GM11168 (cell line): ENCODE results near the gene TAOK2.

ENCODE experiments used
- in situ Hi-C: fragments of 300-500 bp; cut with MboI; formaldehyde crosslinking; loops from one replicate; pipeline ENCODE4 v1.12.0; 2022; ENCODE audit warnings: low sequenced_read_pairs; ENCODE audit not compliant: unreplicated experiment

The TAOK2 gene

DNA sequence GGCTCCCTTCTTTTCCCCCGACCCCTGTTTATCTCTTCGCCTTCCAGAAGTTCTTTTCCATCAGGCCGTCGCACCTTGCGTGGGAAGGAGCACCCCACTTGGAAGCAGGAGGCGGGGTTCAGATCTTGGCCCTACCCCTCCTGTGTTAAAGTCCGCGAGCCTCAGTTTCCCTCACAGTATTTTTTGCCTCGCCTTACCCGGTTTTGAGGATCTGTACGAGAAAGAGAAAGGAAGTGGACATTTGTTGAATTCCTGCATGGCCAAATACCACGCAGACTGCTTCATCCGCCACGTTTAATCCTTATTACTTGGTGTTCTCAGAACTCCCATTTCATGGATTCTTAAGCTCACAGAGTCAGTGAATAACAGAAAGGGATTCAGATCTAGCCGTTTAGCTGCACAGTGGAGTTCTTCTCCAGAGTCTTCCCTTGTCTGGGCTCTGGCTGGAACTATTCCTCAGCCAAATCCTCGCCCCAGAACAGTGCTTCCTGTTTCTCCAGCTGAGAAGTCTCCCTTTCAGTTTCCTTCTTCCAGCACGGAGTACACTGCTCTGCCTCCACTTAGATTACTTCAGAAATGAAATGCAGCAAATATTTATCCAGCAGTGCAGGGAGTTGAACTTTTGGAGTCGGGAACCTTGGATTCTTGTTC lies 11.2 kb upstream of the TAOK2 start:
- in situ Hi-C loops = no loop called here

DNA sequence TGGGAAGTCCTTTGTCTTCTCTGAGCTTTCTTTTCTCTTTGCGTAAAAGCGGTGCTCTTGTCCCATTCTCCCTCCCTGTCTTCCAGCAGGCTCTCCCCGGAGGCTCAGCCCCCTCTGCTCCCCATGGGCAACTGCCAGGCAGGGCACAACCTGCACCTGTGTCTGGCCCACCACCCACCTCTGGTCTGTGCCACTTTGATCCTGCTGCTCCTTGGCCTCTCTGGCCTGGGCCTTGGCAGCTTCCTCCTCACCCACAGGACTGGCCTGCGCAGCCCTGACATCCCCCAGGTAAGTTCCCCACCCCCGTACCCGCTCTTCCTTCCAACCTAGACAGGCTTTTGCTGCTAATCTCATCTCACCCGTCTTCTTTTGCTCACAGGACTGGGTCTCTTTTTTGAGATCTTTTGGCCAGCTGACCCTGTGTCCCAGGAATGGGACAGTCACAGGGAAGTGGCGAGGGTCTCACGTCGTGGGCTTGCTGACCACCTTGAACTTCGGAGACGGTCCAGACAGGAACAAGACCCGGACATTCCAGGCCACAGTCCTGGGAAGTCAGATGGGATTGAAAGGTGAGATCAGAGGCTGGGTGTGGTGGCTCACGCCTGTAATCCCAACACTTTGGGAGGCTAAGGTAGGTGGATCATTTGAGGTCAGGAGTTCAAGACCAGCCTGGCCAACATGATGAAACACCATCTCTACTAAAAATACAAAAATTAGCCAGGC lies 10.5 kb upstream of the TAOK2 start:
- in situ Hi-C loops = no loop called here

DNA sequence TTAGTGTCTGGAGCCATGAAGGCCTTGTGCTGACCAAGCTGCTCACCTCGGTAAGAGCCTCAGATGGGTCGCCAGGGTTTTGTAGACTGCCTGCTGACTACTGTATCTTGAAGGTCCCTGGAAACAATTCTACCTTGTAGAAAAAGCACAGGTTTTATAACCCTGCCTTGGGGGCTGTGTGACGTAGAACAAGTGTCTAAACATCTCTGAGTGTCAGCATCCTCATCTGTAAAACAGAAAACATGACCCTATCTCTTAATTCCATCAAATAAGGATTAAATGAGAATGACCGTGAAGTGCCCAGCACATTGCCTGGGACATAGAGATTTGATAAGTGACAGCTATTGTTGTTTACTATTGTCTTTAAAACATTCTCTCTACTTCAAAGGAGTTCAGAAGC lies 5.5 kb upstream of the TAOK2 start:
- in situ Hi-C loops = no loop called here

DNA sequence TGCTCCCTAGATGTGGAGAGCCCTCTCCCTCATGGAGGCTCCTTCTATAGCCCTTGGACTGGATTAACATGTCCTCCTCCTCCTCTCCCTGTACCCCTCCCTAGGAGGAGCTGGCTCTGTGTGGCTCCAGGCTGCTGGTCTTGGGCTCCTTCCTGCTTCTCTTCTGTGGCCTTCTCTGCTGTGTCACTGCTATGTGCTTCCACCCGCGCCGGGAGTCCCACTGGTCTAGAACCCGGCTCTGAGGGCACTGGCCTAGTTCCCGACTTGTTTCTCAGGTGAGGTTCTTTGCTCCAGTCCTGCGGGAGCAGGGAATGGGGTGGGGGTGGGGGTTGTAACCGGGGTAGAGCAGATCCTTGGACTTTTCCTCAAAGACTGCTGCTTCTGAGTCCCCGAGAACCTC lies 2.4 kb upstream of the TAOK2 start:
- in situ Hi-C loops = no loop called here

DNA sequence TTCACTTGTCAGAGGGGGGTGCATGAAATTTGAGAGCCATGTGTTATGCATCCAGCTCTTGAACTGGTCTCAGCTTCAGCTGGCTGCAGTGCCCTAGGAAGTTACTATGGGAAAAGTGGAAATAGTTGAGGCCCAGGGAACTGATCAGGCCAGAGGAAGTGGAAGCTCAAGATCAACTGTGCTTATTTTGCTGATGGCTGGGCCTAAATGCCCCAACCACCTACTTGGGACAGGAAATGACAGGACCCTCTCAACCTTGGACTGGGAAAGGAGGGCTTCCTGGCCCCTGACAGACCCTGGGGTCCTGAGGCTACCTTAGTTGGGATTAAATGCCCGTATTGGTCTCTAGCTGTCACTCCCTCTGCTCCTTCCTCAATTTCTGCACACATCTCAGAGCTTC lies 1.2 kb upstream of the TAOK2 start:
- in situ Hi-C loops = no loop called here

DNA sequence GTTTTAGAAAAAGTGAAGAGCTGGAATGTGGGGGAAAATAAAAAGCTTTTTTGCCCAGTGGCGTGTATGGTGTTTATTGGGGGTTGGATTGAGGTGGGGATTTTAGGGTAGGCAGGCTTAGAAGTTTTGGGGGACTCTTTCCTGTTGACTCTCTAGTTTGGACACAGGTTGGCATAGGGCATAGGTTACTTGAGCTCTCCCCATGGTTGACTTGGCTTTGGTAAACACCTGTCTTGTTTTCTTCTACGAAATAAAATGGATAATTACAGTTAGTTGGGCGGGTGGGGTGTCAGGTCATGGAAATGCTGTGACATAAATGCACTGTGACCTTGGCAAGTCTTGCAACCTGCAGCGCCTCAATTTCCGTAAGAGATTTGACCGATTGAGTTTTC lies 680 bp upstream of the TAOK2 start:
- in situ Hi-C loops = no loop called here

- in situ Hi-C loops = no loop called here
These were observed 844 bp downstream of the TAOK2 start for GRCh38 chr16:29974291-29975133.

DNA sequence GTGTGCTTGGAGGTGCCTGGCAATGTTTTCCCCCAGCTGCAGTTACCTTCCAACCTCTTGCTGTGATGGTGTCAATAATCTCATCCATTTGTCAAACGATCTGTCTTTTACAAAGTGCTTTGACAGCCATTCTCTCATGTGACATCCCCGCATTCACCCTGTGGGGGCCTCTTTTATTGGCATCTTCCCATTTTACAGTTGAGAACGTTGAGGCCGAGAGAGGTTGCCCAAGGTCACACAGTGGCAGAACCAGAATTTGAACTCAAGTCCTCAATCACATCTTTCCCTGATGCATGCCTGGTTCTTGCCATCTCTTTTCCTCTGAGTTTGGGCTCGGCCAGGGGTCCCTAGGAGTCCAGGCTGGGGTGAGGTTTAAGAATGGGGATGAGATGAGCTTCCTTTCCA lies 1.5 kb downstream of the TAOK2 start:
- in situ Hi-C loops = no loop called here

- in situ Hi-C loops = no loop called here
These were observed 2.3 kb downstream of the TAOK2 start for GRCh38 chr16:29975811-29976511.

DNA sequence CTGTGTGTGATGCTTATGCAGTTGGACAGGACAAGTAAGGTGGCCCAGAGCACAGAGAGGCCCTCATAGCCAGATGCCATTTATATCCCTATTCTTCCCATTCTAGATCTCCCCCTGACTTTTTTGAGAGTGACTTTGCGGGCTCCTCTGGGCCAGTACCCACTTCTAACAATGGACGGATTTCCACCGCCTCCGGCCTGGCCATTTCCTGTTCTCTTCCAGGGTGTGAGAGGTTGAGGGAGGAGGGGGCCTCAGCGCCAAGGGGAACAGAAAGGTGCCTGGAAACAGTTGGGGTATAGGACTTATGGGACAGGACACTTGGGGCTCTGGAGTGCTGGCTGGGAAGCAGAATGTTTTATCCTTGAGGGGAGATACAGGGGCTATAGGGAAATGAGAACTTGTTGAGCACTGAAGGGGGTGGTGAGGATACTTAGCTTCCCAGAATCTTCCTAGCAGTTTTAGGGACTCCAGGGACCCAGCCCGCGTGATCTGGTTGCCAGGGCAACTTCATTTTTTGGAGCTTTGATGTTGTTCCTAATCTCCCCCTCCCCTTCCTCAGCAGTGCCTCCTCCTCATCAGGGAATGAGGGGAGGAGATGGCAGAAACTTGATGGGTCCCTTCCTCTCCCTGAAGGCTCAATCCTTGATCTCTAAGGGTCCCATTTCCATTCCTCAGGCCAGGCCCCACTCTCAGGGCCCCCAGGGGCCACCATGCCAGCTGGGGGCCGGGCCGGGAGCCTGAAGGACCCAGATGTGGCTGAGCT lies 3.6 kb downstream of the TAOK2 start:
- in situ Hi-C loops = no loop called here

DNA sequence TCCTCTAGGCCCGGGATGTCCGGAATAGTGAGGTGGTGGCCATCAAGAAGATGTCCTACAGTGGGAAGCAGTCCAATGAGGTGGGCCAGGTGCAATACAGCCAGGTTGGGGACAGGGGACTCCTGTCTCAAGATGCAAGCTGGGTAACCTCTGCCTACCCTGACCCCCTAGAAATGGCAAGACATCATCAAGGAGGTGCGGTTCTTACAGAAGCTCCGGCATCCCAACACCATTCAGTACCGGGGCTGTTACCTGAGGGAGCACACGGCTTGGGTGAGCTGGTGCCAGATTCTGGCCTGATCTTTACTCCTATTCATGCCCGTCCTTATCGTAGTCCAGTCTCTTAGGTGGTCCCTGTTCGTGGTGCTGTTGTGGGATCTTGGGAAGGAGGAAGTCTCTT lies 4.4 kb downstream of the TAOK2 start:
- in situ Hi-C loops = no loop called here

DNA sequence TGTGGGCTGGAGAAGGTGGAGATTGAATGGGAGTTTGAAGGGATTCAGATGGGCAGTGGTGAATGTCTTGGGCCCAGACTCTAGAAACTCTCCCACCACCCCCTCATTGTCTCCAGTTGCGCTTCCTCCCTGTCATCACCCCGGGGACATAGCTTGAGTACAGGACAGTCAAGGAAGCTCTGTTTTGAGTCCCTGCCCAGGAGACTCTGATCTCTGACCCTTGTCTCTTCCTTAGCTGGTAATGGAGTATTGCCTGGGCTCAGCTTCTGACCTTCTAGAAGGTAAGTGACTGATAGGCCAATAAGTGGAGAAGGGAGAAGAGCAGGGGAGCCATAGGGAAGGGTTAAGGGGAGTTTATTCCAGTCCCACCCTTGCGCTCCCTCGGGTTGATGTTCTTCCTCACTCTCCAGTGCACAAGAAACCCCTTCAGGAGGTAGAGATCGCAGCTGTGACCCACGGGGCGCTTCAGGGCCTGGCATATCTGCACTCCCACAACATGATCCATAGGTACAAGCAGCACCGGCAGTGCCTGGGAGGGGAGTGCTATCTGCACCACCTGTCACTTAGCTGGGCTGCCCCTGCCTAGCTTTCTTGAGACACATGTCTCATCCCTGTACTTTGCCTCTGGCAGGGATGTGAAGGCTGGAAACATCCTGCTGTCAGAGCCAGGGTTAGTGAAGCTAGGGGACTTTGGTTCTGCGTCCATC lies 5.0 kb downstream of the TAOK2 start:
- in situ Hi-C loops = no loop called here

DNA sequence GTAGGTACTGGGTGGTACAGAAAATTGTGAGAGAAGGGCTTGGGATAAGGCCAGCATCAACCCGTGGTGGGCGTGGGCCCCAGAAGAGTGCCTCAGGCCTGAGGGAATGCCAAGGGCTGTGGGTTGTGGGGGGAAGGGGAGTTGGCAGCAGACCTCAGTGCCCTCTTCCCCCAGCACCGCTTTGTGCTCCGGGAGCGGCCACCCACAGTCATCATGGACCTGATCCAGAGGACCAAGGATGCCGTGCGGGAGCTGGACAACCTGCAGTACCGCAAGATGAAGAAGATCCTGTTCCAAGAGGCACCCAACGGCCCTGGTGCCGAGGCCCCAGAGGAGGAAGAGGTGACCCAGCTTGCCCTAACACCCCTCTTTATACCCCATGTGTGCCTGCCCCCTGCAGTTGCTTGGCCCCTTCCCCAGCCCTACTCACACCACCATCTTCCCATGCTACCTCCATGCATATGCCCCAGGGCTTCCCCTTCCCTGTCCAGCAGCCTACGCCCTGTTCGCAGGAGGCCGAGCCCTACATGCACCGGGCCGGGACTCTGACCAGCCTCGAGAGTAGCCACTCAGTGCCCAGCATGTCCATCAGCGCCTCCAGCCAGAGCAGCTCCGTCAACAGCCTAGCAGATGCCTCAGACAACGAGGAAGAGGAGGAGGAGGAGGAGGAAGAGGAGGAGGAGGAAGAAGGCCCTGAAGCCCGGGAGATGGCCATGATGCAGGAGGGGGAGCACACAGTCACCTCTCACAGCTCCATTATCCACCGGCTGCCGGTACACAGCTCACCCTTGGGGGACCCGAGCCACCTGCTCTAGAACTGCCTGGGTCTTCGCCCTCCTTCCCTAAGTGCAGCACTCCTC lies 9.1 kb downstream of the TAOK2 start:
- in situ Hi-C loops = no loop called here

- in situ Hi-C loops = no loop called here
These were observed 9.9 kb downstream of the TAOK2 start for GRCh38 chr16:29983420-29984136.

- in situ Hi-C loops = no loop called here
These were observed 10.6 kb downstream of the TAOK2 start for GRCh38 chr16:29984137-29984763.

DNA sequence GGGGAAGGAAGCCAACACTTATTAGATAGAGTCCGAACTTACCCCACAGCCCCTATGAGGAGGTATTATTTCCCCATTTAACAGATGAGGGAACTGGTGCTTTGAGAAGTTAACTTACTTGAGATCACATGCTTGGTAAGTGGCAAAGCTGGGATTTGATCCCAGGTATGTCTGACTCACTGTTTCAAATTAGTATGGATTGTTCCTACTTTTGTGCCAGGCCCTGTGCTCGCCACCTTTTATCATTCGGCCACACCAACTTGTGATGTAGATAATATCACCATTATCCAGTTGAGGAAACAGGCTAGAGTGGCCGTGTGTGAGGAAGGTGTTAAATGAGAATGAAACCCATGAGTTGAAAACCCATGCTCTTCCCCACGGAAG lies 11.1 kb downstream of the TAOK2 start:
- in situ Hi-C loops = no loop called here

- in situ Hi-C loops = no loop called here
These were observed 11.7 kb downstream of the TAOK2 start for GRCh38 chr16:29985271-29985811.
